HG03571 (cell line): Measurements from ENCODE around the gene PPP4R2.

Experiments
- ATAC-seq: cut with Tn5 transposase; IDR thresholded peaks from one replicate; pipeline ENCODE4 v1.9.1; 2021; ENCODE audit not compliant: unreplicated experiment

PPP4R2 gene

DNA sequence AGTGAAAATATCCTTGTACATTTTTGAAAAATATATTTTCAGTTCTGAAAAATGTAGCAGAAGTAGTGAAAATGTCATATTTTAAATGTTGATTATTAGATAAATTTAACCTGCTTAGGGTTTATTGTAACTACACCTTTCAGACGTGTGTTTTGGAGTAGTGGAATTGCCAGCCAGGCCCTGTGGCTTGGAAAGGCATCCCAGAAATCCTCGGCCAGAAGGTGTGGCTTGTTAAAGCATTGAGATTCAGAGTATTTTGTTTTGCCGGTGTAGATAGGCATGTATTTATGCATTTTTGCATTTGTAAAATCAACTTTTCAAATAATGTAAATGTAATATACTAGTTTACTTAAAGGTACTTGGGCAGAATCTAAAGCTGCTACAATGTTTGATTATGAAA is 71.8 kb downstream of the PPP4R2 start:
- no peak for ATAC-seq

DNA sequence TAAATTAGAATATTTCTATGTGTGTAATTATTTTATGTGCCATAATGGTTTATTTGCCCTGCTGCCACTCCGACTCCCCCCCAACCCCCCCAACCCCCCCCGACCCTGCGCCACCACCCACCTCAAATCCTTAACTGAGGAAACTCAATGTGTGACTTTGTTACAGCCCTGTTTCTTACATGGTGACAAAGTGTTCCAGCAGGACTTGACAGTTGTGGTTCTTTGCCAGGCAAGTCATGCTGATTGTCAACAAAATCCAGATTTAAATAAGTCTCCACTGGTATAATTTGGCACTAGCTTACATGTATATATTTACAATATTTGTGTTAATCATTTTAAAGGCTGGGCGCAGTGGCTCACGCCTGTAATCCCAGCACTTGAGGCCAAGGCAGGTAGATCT is 72.6 kb downstream of the PPP4R2 start:
- ATAC-seq: no peak

DNA sequence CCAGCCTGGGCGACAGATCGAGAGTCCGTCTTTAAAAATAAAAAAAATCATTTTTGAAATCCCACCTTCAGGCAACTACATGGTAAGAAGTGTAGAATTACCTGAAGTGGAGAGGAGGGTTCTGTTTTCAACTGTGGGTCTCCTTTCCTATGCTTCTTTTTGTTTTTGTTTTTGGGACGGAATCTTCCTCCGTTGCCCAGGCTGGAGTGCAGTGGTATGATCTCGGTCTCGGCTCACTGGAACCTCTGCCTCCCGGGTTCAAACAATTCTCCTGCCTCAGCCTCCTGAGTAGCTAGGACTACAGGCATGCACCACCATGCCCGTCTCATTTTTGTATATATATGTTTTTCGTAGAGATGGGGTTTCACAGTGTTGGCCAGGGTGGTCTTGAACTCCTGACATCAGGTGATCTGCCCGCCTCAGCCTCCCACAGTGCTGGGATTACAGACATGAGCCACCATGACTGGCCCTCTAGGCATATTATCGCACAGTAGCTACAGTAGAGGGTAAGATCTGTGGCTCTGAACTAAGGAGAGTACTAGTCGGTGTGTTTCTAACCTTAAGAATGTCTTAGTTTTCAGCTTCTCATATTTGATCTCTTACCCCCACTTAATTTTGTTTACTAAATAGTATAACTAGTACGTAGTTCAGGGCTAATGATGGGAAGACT is 73.3 kb downstream of the PPP4R2 start:
- ATAC-seq: no peak

DNA sequence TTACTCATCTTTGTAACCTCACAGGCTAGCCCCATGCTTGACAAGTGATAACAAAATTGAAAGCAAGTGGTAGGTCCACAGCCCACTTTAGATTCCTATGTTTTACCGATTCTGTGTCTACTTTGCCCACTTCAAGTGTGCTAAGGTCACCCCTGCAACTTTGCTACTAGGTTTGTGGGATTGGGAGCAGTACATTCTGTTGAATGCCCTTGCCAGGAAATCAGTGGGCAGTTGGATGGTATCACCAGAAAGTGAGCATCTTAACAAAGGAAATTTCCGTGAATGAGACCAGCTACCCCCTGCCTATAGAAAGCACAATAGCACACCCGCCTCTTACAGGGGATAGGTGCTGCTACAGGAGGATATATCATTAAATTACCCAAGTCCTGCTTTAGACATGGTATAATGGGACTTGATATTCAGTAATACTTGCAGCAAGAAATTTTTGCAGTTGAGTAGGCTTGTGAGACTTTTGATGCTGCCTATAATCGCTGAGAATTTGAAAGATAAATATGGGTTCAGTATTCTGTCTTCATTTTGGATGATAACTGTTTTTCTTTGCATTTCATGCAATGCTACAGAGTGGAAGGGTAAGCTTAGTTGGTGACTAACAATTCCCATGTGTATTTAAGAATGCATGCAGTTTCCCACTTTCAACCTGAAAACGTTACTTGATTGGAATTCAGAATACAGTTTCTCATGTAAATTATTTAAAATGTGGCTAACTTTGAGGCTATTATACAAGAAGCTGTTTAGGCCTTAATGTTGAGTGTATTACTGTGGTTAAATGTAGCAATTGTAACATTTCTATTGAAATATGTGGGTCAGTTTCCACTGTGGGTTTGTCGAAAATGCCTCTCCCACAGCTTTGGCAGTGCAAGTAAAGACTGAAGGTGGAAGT is 74.3 kb downstream of the PPP4R2 start:
- ATAC-seq: no peak

DNA sequence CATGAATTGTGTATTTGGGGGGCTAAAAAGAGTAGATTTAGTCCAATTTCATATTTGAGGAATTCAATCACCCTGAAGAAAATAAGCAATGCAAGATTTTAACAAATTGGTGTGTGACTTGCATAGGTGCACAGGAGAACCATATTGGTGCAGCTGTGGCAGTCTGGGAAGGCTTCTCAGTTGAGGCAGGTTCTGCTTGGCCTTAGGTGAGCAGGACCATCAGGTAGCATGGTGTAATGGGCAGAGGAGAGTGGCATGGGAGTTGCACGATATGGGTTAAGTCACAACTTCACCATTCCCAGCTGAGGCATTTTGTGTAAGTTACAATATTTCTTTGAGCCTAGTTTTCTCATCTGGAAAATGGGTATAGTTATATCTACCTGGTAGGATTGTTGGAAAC is 75.3 kb downstream of the PPP4R2 start:
- no peak for ATAC-seq

DNA sequence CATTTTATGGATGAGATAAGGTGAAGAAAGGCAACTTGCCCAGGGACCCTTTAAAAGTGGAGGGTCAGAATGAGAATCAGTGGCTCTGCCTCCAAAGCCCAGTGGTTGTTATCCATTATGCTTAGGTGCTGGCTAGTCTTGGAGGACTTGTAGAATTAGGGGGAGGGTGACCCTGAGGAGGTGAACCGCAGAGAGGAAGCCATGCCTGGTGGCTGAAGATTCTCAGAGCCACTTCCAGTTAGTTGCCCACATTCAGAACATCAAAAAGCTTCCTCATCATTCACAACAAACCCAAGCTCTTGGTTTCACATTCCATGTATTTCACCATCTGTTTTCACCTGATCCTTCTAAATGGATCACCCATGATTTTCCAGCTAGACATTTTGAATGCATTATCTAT is 76.0 kb downstream of the PPP4R2 start:
- ATAC-seq: no peak

DNA sequence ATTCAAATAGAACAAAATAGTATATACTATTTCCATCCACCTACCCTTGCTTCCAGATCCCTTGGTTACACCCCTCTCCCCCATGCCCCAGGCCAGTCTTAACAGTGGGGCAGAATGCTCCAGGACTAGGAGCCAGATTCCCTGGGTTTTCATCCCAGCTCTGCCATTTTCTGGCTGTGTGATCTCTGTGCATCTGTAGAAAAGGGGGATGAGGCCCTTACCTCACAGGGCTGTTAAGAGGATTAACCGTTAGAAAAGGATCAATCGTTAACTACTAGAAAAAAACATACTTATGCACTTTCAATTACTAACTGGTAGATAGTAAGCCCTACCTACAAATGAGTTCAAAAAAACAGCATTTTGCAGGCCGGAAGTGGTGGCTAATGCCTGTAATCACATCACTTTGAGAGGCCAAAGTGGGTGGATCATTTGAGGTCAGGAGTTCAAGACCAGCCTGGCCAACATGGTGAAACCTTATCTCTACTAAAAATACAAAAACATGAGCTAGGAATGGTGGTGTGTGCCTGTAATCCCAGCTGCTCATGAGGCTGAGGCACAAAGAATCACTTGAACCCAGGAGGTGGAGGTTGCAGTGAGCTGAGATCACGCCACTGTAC is 76.6 kb downstream of the PPP4R2 start:
- no peak for ATAC-seq

DNA sequence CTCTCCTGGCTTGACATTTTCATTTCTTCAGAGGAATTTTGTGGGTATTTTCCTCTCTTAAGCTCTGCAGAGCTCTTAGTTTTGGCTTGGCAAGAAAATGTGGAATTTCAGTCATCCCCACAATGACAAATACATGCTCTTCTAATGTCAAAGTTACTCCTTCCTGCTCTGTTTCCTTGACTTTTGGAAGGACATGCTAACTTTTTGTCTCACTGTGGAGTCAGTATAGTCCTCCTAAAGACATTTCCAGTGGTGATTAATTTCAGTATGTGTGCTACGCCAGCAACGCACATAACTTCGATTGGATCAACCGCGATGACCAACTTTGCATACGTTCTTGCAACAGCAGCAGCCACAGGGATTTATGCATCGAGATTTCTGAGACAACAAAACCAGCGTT is 78.2 kb downstream of the PPP4R2 start:
- ATAC-seq: no peak

DNA sequence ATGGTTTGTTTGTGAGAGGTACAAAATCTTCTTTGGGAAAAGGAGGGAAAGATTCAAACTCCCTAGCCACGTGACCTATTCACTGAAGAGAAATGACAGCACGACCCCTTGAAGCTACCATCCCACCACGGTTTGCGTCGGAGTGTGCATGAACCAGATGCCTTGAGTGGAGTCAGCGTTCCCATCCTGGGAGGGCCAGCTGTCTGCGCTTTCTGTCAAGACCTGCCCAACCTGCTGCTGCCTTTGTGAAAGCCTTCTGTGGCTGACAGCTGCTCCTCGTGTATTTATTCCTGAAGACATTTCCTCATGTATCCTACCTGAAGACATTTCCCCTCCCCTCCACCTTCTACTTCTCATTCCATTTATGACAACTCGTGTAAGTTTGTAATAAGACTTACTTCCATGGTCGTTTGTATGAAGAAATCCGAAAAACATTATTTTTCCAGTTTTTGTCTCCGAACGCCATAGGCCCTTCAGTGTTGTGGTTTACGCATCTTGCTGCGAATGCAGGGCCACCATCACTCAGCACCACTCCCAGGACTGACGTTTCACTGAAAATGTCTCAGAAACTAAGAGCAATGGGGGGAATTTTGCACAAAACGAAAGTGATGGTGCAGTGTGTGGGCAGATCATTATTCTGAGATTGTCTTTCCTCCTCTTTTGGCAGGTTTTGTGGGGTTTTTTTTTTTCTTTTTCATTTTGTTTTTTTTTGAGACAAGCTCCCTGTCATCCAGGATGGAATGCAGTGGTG is 83.8 kb downstream of the PPP4R2 start:
- ATAC-seq: no peak

DNA sequence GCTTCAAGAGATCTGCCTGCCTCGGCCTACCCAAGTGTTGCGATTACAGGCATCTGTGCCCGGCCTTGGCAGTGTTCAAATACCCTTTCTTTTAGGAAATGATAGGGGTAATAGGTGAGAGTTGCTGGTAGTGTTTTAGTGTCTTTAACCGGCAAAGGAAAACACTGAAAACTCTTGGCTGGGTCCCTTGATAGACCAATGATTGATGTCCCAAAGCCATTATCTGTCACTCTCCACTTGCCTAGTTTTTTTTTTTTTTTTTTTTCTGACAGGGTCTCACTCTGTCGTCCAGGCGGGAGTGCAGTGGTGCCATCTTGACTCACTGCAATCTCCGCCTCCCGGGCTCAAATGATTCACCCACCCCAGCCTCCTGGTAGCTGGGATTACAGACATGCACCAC is 84.5 kb downstream of the PPP4R2 start:
- ATAC-seq: no peak

DNA sequence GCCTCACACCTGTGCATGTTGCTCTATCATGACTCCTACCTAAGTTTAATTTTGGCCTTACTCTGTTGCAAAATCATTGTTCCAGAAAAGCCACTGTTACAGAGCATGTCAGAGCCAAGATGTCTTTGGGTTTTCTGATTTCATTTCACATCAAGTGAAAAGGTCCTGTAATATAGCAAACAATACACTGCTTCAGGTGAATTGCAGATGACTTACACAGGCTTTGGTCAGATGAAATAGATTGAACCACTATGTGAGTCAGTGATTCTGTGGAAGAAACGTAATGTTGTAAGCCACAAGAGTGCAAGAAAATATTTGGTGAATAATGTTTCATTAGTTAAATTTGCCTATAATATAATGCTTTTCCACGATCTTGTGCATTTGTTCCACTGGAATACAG is 87.6 kb downstream of the PPP4R2 start:
- no peak for ATAC-seq

DNA sequence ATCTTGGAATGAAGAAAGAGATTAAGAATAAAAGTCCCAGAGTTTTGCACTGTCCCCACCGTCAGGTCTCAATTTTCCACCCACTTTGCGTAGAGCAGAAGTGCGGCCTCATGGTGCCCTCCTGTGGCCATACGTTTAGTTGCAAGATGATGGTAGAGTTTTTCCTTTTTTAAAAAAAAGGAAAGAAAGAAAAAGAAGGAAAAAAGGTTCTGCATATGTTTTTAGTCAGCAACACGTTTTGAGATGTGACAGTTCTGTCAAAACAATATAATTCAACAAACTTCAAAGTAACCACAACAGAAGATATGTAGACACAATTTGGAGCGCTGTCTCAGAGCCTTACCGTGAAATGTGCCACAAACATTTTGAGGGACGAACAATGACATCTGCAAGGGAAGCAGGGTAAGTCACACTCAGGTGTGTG is 89.5 kb downstream of the PPP4R2 start:
- no peak for ATAC-seq

DNA sequence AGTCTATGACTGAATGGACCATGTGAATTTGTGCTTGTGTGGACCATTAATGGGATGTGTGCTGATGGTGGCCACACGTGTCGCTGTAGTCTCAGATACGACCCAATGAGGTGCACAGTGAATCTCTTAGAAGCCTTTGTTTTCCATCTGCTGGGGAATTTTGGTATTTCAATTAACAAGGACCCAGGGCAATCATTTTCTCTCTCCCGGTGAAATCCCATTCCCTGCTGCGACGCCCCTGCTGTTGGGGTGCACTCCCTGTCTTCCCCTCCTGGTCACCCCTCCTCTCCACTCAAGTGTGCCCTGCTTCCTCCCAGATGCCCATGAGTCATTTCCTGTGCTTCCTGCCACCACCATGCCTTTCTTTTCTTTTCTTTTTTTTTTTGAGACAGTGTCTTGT is 97.5 kb downstream of the PPP4R2 start:
- no peak for ATAC-seq

DNA sequence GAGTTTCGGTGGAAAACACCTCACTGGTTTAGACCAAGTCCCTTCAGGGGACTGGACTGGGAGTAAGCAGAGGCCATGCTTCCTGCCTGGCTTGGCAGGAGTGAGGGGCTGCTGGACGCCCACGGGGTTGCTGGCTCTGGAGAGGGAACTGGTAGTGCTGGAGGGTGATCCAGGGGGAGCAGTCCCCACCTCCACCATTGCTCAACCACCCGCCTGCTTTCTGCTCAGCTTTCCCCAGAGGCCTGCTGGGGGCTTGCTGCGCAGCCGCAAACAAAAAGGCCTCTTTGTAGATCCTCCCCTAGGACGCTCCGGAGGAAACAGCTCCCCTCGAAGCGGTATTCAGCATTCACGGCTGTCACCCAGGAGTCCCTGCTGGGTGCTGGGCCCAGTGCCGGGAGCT is 98.3 kb downstream of the PPP4R2 start:
- ATAC-seq: no peak

DNA sequence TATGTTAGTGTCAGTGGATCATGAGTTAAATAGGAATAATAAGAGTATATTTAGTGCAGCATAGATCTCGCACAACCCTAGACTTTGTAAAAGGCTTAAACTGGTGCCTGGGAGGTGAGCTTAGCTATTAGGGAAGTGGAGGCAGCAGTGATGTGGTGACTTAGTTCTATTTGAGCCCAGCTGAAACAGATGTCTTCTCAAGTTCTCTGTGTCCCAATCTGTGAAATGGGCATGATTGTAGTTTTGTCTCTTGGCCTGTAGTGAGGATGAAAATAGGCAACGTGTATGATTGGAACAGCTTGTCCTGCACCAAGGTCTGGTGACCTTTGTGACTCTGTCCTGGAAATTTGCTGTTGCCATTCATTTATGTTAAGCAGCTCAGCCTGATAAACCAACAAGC is 99.6 kb downstream of the PPP4R2 start:
- no peak for ATAC-seq

DNA sequence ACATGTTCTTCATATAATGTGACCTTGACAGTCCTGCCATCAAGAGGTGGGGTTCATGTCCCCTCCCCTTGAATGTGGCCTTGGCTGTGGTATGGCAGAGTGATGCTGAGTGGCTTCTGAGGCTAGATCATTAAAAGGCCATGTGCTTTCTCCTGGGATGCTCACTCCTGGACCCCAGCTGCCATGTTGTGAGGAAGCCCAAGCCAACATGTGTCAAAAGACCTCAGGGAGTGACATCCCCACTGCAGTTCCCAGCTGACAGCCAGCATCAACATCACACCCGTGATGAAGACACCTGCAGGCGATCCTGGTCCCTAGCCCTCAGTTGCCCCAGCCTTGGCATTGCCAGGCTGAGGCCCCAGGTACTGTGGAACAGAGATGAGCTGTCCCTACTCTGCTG is 101.4 kb downstream of the PPP4R2 start:
- ATAC-seq: no peak

DNA sequence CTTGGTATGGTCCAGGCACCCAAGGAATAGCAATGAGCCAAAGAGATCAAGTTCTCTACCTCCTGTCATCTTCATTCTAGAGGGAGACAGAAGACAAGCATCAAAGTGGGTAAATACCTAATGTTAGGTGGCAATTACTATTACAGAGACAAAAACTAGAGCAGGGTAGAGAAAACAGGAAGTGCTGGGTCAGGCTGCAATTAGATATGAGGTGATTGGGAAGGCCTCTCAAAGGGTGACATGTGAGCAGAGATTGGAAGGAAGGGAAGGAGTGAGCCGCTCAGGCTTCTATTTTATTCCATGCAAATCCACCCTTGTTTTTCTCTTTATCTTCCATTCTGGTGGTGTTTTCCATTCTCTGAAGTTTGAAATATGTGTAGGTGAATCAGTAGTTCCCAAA is 102.3 kb downstream of the PPP4R2 start:
- ATAC-seq: no peak

DNA sequence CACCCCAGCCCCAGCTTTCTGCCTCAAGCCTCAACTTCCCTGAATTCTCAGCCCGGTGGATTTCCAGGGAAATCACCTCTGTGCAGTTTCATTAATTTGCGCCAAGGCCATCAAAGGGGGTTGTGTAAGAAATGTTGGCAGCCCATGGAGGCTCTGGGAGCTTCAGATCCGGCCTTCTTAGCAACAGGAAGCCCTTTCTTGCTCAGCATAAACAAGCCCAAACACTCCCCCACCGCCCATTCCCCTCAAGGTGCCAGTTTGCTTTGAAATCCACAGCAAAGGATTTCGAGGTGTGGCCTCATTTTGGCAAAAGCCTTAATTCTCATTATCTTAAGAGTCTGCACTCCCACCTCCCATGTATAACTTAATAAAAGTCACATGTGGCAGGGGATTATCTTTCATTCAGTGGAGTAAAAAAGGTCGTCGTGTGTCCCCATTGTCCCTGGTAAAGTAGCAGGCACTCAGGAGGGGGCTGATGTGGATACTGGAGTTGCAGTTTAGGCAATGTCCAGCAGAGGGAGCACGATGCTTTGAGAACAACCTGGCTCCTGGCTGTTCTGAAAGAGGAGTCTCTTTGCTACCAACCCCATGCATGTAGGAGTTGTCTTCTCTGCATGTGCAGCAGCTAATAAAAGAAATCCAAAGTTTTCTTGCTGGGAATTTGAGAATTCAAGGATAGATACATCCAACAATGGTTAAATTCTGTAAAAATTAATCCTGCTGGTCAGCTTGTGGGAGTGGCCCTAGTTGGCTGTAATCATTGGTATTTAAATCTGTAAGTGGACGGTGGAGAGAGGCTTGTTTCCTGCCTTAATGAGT is 104.3 kb downstream of the PPP4R2 start:
- ATAC-seq: no peak

DNA sequence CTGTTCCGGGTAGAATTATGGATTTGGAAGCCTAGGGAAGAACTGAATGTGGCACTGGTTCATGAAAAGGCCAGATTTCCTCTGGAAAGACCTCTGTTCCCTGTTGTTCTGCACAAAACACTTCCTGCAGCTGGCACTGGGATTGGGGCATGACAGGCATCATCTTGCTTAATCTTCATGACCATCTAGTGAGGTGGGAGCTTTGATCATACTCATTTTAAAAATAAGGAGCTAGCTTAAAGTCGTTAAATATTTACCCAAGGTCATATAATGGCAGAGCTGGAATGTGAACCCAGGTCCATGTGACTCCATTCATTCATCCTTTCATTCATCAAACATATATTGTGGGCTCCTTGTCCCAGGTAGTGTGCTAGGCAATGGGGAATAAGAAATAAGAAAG is 105.3 kb downstream of the PPP4R2 start:
- no peak for ATAC-seq

DNA sequence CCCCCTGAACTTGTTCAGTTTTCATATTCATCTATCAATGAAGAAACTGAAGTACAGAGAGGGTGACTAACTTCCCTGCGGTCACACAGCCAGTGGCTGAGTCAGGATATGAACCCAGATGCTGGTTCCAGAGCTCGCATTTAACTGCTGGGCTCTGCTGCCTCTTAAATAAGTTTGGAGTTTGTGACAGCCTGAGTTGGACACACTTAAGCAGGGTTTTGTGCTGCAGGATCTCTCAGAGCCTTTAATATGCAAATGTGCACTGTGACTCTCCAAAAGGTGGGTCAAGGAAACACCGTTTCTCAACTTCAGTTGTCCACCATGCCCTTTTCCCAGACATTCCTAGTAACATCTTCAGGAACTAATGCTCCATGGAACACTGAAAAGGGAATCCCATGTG is 110.6 kb downstream of the PPP4R2 start:
- no peak for ATAC-seq
